Measurements from ENCODE around the gene SLC36A4. TPM values are rescaled to one million over a fixed set of nuclear protein-coding genes. Genes with fewer than 3 reads are reported as not detected.

Gene SLC36A4
- total RNA-seq, 2 donors from 2014 or later, result 18.0 to 20.2 TPM

DNA sequence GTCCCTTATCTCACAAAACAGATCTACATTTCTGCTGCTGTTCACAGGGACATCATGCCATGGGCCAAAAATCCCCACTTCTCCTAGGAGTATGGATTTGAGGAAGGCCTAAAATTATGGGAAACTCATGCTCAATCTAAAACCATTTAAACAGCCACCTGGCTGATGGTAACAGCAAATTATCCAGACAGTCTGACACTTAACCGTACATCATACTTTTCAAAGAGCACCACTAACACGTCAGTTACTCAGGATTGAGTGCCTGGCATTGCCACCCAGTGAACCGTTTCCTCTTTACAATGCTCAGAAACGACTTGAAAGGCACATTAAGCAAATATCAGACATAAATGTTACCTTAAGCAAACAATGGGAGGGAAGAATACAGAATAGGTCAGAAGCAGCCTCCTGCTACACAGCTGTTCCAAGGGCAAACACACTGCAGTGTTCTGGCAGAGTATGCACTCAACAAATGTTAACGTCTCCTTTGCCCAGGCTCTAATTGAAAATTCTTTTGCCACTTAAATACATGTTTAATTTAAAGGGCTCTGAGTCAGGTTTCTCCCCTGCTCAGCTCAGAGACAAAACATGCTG is 18.8 kb upstream of the SLC36A4 start:
- no peak for ATAC-seq (replicated peaks in 1 of 2)
- Mint-ChIP-seq H3K4me1 (ENCODE audit: low read depth) (no peaks in the 10 kb centered on the region), H3K36me3 (ENCODE audit: insufficient read depth in 2 of 2) (no peaks in the 10 kb centered on the region), H3K9me3 (no peaks in the 10 kb centered on the region), H3K27me3 (ENCODE audit: low read depth) (peaks cover 8% of the 10 kb centered on the region), H3K27ac (no peak overlapping the region), H3K4me3 (no peak overlapping the region)
- DNase-seq, result no peak

DNA sequence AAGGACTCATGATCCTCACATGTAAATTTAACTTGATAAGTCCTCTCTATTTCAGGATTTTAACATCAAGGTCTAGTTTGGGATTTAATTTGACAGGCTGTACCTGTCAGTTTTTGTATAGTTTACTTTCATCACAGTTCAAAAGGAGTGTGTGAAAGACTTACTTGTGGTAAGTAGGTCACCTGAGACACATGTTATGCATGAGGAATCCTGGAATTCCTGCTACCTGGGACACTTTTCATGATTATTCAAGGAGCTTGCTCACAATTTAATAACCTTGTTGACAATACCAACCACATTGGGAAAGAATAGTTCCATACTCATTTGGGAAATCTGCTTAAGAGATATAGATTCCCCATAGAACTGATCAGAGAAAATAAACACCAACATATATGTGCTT is 15.8 kb upstream of the SLC36A4 start:
- H3K27ac Mint-ChIP-seq, result no peak overlapping the region
- peaks cover 13% of the 10 kb centered on the region for H3K27me3 Mint-ChIP-seq (ENCODE audit: low read depth)
- H3K4me1 Mint-ChIP-seq (ENCODE audit: low read depth), result no peaks in the 10 kb centered on the region
- ATAC-seq (replicated peaks in 1 of 2), result no peak
- peaks cover 3% of the 10 kb centered on the region in 2 donors for H3K9me3 Mint-ChIP-seq
- no peak overlapping the region for H3K4me3 Mint-ChIP-seq
- DNase-seq, result no peak
- H3K36me3 Mint-ChIP-seq (ENCODE audit: insufficient read depth in 2 of 2), result peaks cover 2 to 4% of the 10 kb centered on the region in 2 donors

GRCh38 chr11:93212094-93212493 is 14.3 kb upstream of the SLC36A4 start:
- Mint-ChIP-seq H3K4me1 (ENCODE audit: low read depth) (no peaks in the 10 kb centered on the region), H3K4me3 (no peak overlapping the region), H3K27ac (no peak overlapping the region)

GRCh38 chr11:93209466-93209865 is 11.7 kb upstream of the SLC36A4 start:
- H3K4me3 Mint-ChIP-seq, result no peak overlapping the region
- H3K27me3 Mint-ChIP-seq (ENCODE audit: low read depth), result peaks cover 14% of the 10 kb centered on the region
- H3K27ac Mint-ChIP-seq, result no peak overlapping the region
- DNase-seq, result no peak
- no peaks in the 10 kb centered on the region for H3K4me1 Mint-ChIP-seq (ENCODE audit: low read depth)
- peaks cover 2 to 6% of the 10 kb centered on the region in 2 donors for H3K36me3 Mint-ChIP-seq (ENCODE audit: insufficient read depth in 2 of 2)
- peaks cover 6% of the 10 kb centered on the region in 2 donors for H3K9me3 Mint-ChIP-seq
- no peak for ATAC-seq (replicated peaks in 1 of 2)

More at GRCh38 chr11:93212094-93212493, 14.3 kb upstream of the SLC36A4 start:
- Mint-ChIP-seq H3K9me3 (peaks cover 6% of the 10 kb centered on the region in 2 donors), H3K27me3 (ENCODE audit: low read depth) (peaks cover 14% of the 10 kb centered on the region), H3K36me3 (ENCODE audit: insufficient read depth in 2 of 2) (peaks cover 2 to 6% of the 10 kb centered on the region in 2 donors)
- ATAC-seq (replicated peaks in 1 of 2) (no peak), DNase-seq (no peak)

DNA sequence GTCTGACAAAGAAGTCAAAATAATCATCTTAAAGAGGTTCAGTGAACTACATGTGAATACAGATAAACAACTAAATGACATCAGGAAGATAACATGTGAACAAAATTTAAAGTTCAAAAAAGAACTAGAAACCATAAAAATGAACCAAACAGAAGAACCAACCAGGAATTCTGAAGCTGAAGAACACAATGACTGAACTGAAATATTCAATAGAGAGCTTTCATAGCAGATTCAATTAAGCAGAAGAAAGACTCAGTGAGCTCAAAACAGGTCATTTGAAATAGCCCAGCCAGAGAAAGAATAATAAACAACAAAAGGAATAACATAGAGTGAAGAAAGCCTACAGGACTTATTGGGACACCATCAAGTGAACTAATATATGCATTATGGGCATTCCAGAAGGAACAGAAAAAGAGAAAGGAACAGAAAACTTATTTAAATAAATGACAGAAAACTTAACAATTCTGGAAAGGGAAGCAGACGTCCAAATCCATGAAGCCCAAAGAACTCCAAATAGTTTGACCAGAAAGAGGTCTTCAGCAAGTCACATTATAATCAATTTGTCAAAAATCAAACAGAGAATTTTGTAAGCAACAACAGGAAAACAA is 11.0 kb upstream of the SLC36A4 start:
- Mint-ChIP-seq H3K4me3 (no peak overlapping the region), H3K27ac (no peak overlapping the region), H3K4me1 (ENCODE audit: low read depth) (no peaks in the 10 kb centered on the region), H3K36me3 (ENCODE audit: insufficient read depth in 2 of 2) (peaks cover 2 to 6% of the 10 kb centered on the region in 2 donors), H3K27me3 (ENCODE audit: low read depth) (peaks cover 14% of the 10 kb centered on the region), H3K9me3 (peaks cover 6% of the 10 kb centered on the region in 2 donors)
- no peak for ATAC-seq (replicated peaks in 1 of 2)
- DNase-seq, result no peak

GRCh38 chr11:93199616-93200015 is 1.8 kb upstream of the SLC36A4 start:
- peaks cover 0 to 3% of the 10 kb centered on the region in 2 donors for H3K36me3 Mint-ChIP-seq (ENCODE audit: insufficient read depth in 2 of 2)
- H3K27me3 Mint-ChIP-seq (ENCODE audit: low read depth), result peaks cover 7% of the 10 kb centered on the region
- DNase-seq (no peak), ATAC-seq (replicated peaks in 1 of 2) (no peak)
- peaks cover 15% of the 10 kb centered on the region for H3K4me1 Mint-ChIP-seq (ENCODE audit: low read depth)
- H3K9me3 Mint-ChIP-seq, result no peaks in the 10 kb centered on the region
- H3K27ac Mint-ChIP-seq, result no peak overlapping the region
- H3K4me3 Mint-ChIP-seq, result peak overlapping the region in 1 of 2 donors; percentile 31

- Mint-ChIP-seq H3K36me3 (ENCODE audit: insufficient read depth in 2 of 2) (peaks cover 0 to 3% of the 10 kb centered on the region in 2 donors), H3K4me3 (peak overlapping the region; percentile 84 to 93), H3K4me1 (ENCODE audit: low read depth) (peaks cover 21% of the 10 kb centered on the region), H3K27me3 (ENCODE audit: low read depth) (peaks cover 7% of the 10 kb centered on the region), H3K9me3 (no peaks in the 10 kb centered on the region), H3K27ac (peak overlapping the region; percentile 80)
- ATAC-seq (replicated peaks in 1 of 2) (no peak), DNase-seq (no peak)
Measured at GRCh38 chr11:93198215-93198845, 539 bp upstream of the SLC36A4 start.

DNA sequence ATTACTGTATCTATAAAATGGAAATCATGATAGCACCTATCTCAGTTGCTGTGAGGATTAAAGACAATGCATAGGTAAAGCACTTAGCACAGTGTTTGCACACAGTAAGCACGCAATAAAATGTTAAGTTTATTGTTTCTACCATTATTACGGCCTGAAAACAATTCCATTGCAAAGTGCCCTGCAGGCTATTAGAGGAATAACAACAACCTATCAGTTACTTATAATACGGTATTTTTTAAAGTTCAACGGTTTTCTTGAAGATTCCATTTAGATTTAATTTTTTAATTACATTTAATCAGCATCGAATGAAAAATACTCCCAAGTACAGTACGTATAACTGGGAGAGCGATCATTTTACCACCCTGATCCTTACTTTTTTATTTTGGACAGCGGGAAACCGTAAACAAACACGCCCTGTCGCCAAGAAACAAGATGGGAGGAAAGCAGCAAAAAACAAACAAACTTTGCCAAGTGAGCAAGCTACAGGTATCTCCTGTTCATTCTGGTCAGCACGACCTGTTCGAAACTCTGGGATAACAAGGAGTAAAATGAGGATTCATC is 893 bp downstream of the SLC36A4 start:
- Mint-ChIP-seq H3K9me3 (no peaks in the 10 kb centered on the region), H3K4me1 (ENCODE audit: low read depth) (peaks cover 21% of the 10 kb centered on the region), H3K27ac (peak overlapping the region; percentile 87), H3K36me3 (ENCODE audit: insufficient read depth in 2 of 2) (peaks cover 0 to 3% of the 10 kb centered on the region in 2 donors), H3K27me3 (ENCODE audit: low read depth) (peaks cover 7% of the 10 kb centered on the region), H3K4me3 (peak overlapping the region; percentile 84 to 93)
- DNase-seq (no peak), ATAC-seq (replicated peaks in 1 of 2) (no peak)

GRCh38 chr11:93194673-93195291 is 3.0 kb downstream of the SLC36A4 start:
- Mint-ChIP-seq H3K9me3 (no peaks in the 10 kb centered on the region), H3K4me1 (ENCODE audit: low read depth) (peaks cover 21% of the 10 kb centered on the region), H3K4me3 (peak overlapping the region in 1 of 2 donors; percentile 13), H3K27ac (no peak overlapping the region), H3K36me3 (ENCODE audit: insufficient read depth in 2 of 2) (peaks cover 0 to 3% of the 10 kb centered on the region in 2 donors), H3K27me3 (ENCODE audit: low read depth) (no peaks in the 10 kb centered on the region)
- ATAC-seq (replicated peaks in 1 of 2) (no peak), DNase-seq (no peak)

GRCh38 chr11:93193731-93194130 is 4.1 kb downstream of the SLC36A4 start:
- Mint-ChIP-seq H3K27me3 (ENCODE audit: low read depth) (no peaks in the 10 kb centered on the region), H3K36me3 (ENCODE audit: insufficient read depth in 2 of 2) (peaks cover 0 to 3% of the 10 kb centered on the region in 2 donors), H3K4me3 (no peak overlapping the region), H3K4me1 (ENCODE audit: low read depth) (peaks cover 21% of the 10 kb centered on the region), H3K27ac (no peak overlapping the region), H3K9me3 (no peaks in the 10 kb centered on the region)
- no peak for ATAC-seq (replicated peaks in 1 of 2)
- DNase-seq, result no peak

DNA sequence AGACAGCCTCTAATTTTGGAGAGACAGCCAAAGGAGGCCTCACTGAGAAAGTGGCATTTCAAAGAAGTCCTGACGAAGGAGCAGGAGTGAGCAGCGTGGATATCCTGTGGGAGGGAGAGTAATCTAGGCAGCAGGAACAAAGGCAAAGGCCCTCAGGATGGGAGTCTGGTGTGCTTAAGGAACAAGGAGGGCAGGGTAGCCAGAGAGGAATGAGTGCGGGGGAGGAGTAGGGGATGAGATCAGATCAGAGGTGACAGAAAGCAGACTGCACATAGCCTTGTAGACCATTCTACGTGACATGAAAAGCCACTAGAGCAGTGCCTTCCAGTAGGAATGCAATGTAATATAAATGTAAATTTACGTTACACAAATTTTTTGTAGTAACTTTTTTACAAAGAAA is 5.6 kb downstream of the SLC36A4 start:
- H3K9me3 Mint-ChIP-seq, result peaks cover 2 to 6% of the 10 kb centered on the region in 2 donors

DNA sequence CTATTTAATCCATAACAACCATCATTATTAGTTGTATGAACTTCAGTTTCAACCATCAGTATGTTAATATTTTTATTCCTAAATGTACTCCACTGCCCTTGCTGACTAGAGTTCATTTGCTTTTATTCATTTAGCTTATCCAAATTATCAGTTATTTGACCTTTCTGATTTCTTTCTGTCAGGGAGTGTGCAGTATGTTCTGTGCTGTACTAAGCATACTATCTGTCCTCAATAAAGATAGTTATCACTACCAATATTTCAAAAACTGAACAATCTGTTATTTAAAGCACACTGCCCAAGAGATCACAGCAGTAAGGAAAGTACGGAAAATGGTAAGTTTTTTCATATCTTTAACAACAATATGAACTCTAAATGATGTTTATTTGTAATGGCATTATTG is 8.3 kb downstream of the SLC36A4 start:
- Mint-ChIP-seq H3K27ac (no peak overlapping the region), H3K36me3 (ENCODE audit: insufficient read depth in 2 of 2) (peaks cover 4 to 10% of the 10 kb centered on the region in 2 donors), H3K4me3 (no peak overlapping the region), H3K27me3 (ENCODE audit: low read depth) (no peaks in the 10 kb centered on the region), H3K9me3 (peaks cover 5 to 6% of the 10 kb centered on the region in 2 donors), H3K4me1 (ENCODE audit: low read depth) (peaks cover 5% of the 10 kb centered on the region)
- DNase-seq, result no peak
- ATAC-seq (replicated peaks in 1 of 2), result no peak

More for the DNA sequence above, 5.6 kb downstream of the SLC36A4 start:
- Mint-ChIP-seq H3K4me1 (ENCODE audit: low read depth) (peaks cover 21% of the 10 kb centered on the region), H3K27ac (no peak overlapping the region), H3K27me3 (ENCODE audit: low read depth) (no peaks in the 10 kb centered on the region), H3K36me3 (ENCODE audit: insufficient read depth in 2 of 2) (peaks cover 3 to 8% of the 10 kb centered on the region in 2 donors), H3K4me3 (no peak overlapping the region)
- ATAC-seq (replicated peaks in 1 of 2), result no peak
- no peak for DNase-seq

DNA sequence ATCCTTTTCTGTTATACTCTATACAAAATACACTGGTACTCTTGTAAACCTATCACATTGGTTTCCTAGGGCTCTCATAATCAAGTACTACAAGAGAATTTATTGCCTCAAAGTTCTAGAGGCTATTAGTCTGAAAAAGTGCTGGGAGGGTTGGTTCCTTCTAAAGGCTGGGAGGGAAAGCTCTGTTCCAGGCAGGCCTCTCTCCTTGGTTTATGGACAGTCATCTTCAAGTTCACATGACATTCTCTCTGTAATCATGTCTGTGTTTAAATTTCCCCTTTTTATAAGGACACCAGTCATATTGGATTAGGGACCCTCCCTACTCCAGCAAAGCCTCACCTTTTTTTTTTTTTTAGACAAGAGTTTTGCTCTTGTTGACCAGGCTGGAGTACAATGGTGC is 9.1 kb downstream of the SLC36A4 start:
- Mint-ChIP-seq H3K9me3 (peaks cover 5 to 6% of the 10 kb centered on the region in 2 donors), H3K4me3 (no peak overlapping the region), H3K36me3 (ENCODE audit: insufficient read depth in 2 of 2) (peaks cover 4 to 10% of the 10 kb centered on the region in 2 donors), H3K27ac (no peak overlapping the region), H3K4me1 (ENCODE audit: low read depth) (peaks cover 2% of the 10 kb centered on the region), H3K27me3 (ENCODE audit: low read depth) (no peaks in the 10 kb centered on the region)
- DNase-seq, result no peak
- no peak for ATAC-seq (replicated peaks in 1 of 2)

All from activated T-cell treated with anti-CD3 and anti-CD28 coated beads, Interleukin-2, amount 50 U/mL, for 72 hours (primary cell).